Vagina (tissue), 2 donors: ENCODE data around the gene SLC39A9. TPM values are rescaled to one million over a fixed set of nuclear protein-coding genes. Genes with fewer than 3 reads are reported as not detected.

Experiments used
- DNase-seq, 2 donors: peaks; one replicate each; pipeline ENCODE4 v3.0.0-alpha.2; 2017; ENCODE audit errors: extremely low spot score in 2 of 2
- H3K27ac ChIP-seq: fragments of 200-600 bp; sonication (generic); one replicate; pipeline ENCODE4 v1.5.1; 2019
- H3K27me3 ChIP-seq: fragments of 200-600 bp; sonication (generic); one replicate; pipeline ENCODE4 v1.5.1; 2019
- H3K36me3 ChIP-seq, 2 donors: fragments of 200-600 bp; sonication (generic); one replicate each; pipeline ENCODE4 v1.5.1; 2017 to 2019
- H3K4me1 ChIP-seq: fragments of 200-600 bp; sonication (generic); one replicate; pipeline ENCODE4 v1.5.1; 2019
- H3K4me3 ChIP-seq, 2 donors: fragments of 200-600 bp; sonication (generic); 1 replicate in 1 of 2; 2 replicates in 1 of 2; pipeline ENCODE4 v1.5.1; 2016 to 2019
- H3K9me3 ChIP-seq: fragments of 200-600 bp; sonication (generic); one replicate; pipeline ENCODE4 v1.5.1; 2019
- CTCF ChIP-seq, 3 experiments: fragments of 450-650 bp in 2 of 3; fragments of 200-600 bp in 1 of 3; sonication (generic) in 1 of 3; IDR thresholded peaks; one replicate each; pipeline ENCODE4 v1.5.1; 2017 to 2019; ENCODE audit warnings: antibody characterized with exemption in 3 of 3, mild to moderate bottlenecking in 2 of 3, moderate library complexity in 2 of 3
- POLR2A ChIP-seq, 2 donors: fragments of 450-650 bp; IDR thresholded peaks; one replicate each; pipeline ENCODE4 v1.6.1; 2017; ENCODE audit warnings: antibody characterized with exemption in 2 of 2, mild to moderate bottlenecking in 2 of 2, moderate library complexity in 2 of 2
- POLR2AphosphoS5 ChIP-seq, 2 donors: sonication (generic); formaldehyde crosslinking; IDR thresholded peaks; one replicate each; pipeline ENCODE4 v1.9.0; 2017; ENCODE audit warnings: antibody characterized with exemption in 2 of 2, mild to moderate bottlenecking in 2 of 2, low read depth in 1 of 2; ENCODE audit not compliant: insufficient read depth in 1 of 2
- intact Hi-C: fragments of 100-400 bp; cut with DNase I; formaldehyde crosslinking; loops from one replicate; pipeline ENCODE4 v1.15.1; 2023
- total RNA-seq: library from RNA; depleted of rRNA; stranded (reverse); fragments of >200 nt; gene quantifications from one replicate; pipeline ENCODE4 v1.2.3, GENCODE V29; 2016

The SLC39A9 gene
- total RNA-seq, 1 donor from 2014 or later = 46.7 TPM

GRCh38 chr14:69499436-69499835 is 100.9 kb downstream of the SLC39A9 start:
- Histone ChIP-seq H3K4me3 (no peak overlapping the region), H3K27ac (no peak overlapping the region), H3K4me1 (peaks cover 7% of the 10 kb centered on the region), H3K36me3 (no peaks in the 10 kb centered on the region), H3K27me3 (no peaks in the 10 kb centered on the region), H3K9me3 (no peaks in the 10 kb centered on the region)
- TF ChIP-seq CTCF (IDR thresholded peaks at IDR 0.05) = no peak
- TF ChIP-seq POLR2A (IDR thresholded peaks at IDR 0.05) = no peak
- TF ChIP-seq POLR2AphosphoS5 (IDR thresholded peaks at IDR 0.05; ENCODE audit: insufficient read depth in 1 of 2, low read depth in 1 of 2) = no peak
- intact Hi-C loops = no loop called here
- no peak for DNase-seq

- Histone ChIP-seq H3K9me3 (no peaks in the 10 kb centered on the region), H3K27me3 (no peaks in the 10 kb centered on the region), H3K4me3 (no peak overlapping the region), H3K27ac (no peak overlapping the region), H3K36me3 (no peaks in the 10 kb centered on the region), H3K4me1 (peaks cover 7% of the 10 kb centered on the region)
- DNase-seq = no peak
- intact Hi-C loops = no loop called here
- TF ChIP-seq POLR2AphosphoS5 (IDR thresholded peaks at IDR 0.05; ENCODE audit: insufficient read depth in 1 of 2, low read depth in 1 of 2) = no peak
- no peak for TF ChIP-seq CTCF (IDR thresholded peaks at IDR 0.05)
- no peak for TF ChIP-seq POLR2A (IDR thresholded peaks at IDR 0.05)
These were observed 101.6 kb downstream of the SLC39A9 start for GRCh38 chr14:69500096-69500495.

GRCh38 chr14:69500736-69501135 is 102.2 kb downstream of the SLC39A9 start:
- Histone ChIP-seq H3K27me3 (no peaks in the 10 kb centered on the region), H3K36me3 (no peaks in the 10 kb centered on the region), H3K4me3 (no peak overlapping the region), H3K27ac (no peak overlapping the region), H3K9me3 (no peaks in the 10 kb centered on the region), H3K4me1 (peaks cover 7% of the 10 kb centered on the region)
- intact Hi-C loops = no loop called here
- TF ChIP-seq POLR2A (IDR thresholded peaks at IDR 0.05) (no peak), CTCF (IDR thresholded peaks at IDR 0.05) (no peak), POLR2AphosphoS5 (IDR thresholded peaks at IDR 0.05; ENCODE audit: insufficient read depth in 1 of 2, low read depth in 1 of 2) (no peak)
- DNase-seq = no peak

GRCh38 chr14:69501423-69501838 is 102.9 kb downstream of the SLC39A9 start:
- H3K9me3 ChIP-seq = no peaks in the 10 kb centered on the region
- H3K27ac ChIP-seq = no peak overlapping the region
- no peak for TF ChIP-seq POLR2AphosphoS5 (IDR thresholded peaks at IDR 0.05; ENCODE audit: insufficient read depth in 1 of 2, low read depth in 1 of 2)
- TF ChIP-seq CTCF (IDR thresholded peaks at IDR 0.05) = no peak
- no peak for TF ChIP-seq POLR2A (IDR thresholded peaks at IDR 0.05)
- no peaks in the 10 kb centered on the region for H3K27me3 ChIP-seq
- H3K4me1 ChIP-seq = peaks cover 7% of the 10 kb centered on the region
- H3K4me3 ChIP-seq = no peak overlapping the region
- no peaks in the 10 kb centered on the region for H3K36me3 ChIP-seq
- intact Hi-C loops = no loop called here
- DNase-seq = no peak

- no peak for DNase-seq
- H3K4me3 ChIP-seq = no peak overlapping the region
- no peaks in the 10 kb centered on the region for H3K9me3 ChIP-seq
- intact Hi-C loops = no loop called here
- no peak overlapping the region for H3K27ac ChIP-seq
- peaks cover 7% of the 10 kb centered on the region for H3K4me1 ChIP-seq
- H3K36me3 ChIP-seq = no peaks in the 10 kb centered on the region
- TF ChIP-seq POLR2AphosphoS5 (IDR thresholded peaks at IDR 0.05; ENCODE audit: insufficient read depth in 1 of 2, low read depth in 1 of 2) (no peak), CTCF (IDR thresholded peaks at IDR 0.05) (no peak), POLR2A (IDR thresholded peaks at IDR 0.05) (no peak)
- H3K27me3 ChIP-seq = no peaks in the 10 kb centered on the region
These were observed 106.3 kb downstream of the SLC39A9 start for GRCh38 chr14:69504775-69505174.
